HG03060 (cell line): ENCODE data around the gene LOXHD1.

Experiments used
- ATAC-seq: cut with Tn5 transposase; IDR thresholded peaks from one replicate; pipeline ENCODE4 v1.9.1; 2021; ENCODE audit warnings: low read depth, moderate number of reproducible peaks; ENCODE audit not compliant: unreplicated experiment

The LOXHD1 gene

GRCh38 chr18:46461993-46462392 is 195.0 kb downstream of the LOXHD1 start:
- ATAC-seq: no peak

GRCh38 chr18:46460754-46461153 is 196.3 kb downstream of the LOXHD1 start:
- no peak for ATAC-seq

- no peak for ATAC-seq
These were observed 197.1 kb downstream of the LOXHD1 start for GRCh38 chr18:46459789-46460455.

GRCh38 chr18:46458472-46458871 is 198.5 kb downstream of the LOXHD1 start:
- ATAC-seq: no peak

GRCh38 chr18:46456691-46457090 is 200.3 kb downstream of the LOXHD1 start:
- no peak for ATAC-seq

GRCh38 chr18:46452820-46453219 is 204.2 kb downstream of the LOXHD1 start:
- no peak for ATAC-seq

- no peak for ATAC-seq
These were observed 207.5 kb downstream of the LOXHD1 start for GRCh38 chr18:46449499-46449898.

- no peak for ATAC-seq
These were observed 208.0 kb downstream of the LOXHD1 start for GRCh38 chr18:46449033-46449432.

GRCh38 chr18:46448347-46448746 is 208.7 kb downstream of the LOXHD1 start:
- no peak for ATAC-seq

- ATAC-seq: no peak
These were observed 209.2 kb downstream of the LOXHD1 start for GRCh38 chr18:46447792-46448191.

GRCh38 chr18:46447323-46447722 is 209.7 kb downstream of the LOXHD1 start:
- ATAC-seq: no peak

- no peak for ATAC-seq
These were observed 211.3 kb downstream of the LOXHD1 start for GRCh38 chr18:46445522-46446313.

- ATAC-seq: no peak
These were observed 218.0 kb downstream of the LOXHD1 start for GRCh38 chr18:46439037-46439436.

- ATAC-seq: no peak
These were observed 220.0 kb downstream of the LOXHD1 start for GRCh38 chr18:46437061-46437460.

GRCh38 chr18:46436621-46437020 is 220.4 kb downstream of the LOXHD1 start:
- ATAC-seq: no peak

- ATAC-seq: no peak
These were observed 222.0 kb downstream of the LOXHD1 start for GRCh38 chr18:46435031-46435430.

GRCh38 chr18:46434629-46435028 is 222.4 kb downstream of the LOXHD1 start:
- ATAC-seq: no peak

- ATAC-seq: no peak
These were observed 223.7 kb downstream of the LOXHD1 start for GRCh38 chr18:46433121-46433826.

GRCh38 chr18:46431522-46432171 is 225.4 kb downstream of the LOXHD1 start:
- no peak for ATAC-seq

- ATAC-seq: no peak
These were observed 227.3 kb downstream of the LOXHD1 start for GRCh38 chr18:46429649-46430224.

- ATAC-seq: no peak
These were observed 227.9 kb downstream of the LOXHD1 start for GRCh38 chr18:46429130-46429529.
